HepG2 (cell line): ENCODE results near the gene EPHA2. TPM values are rescaled to one million over a fixed set of nuclear protein-coding genes. Genes with fewer than 3 reads are reported as not detected.

ENCODE experiments used
- AKAP8 ChIP-seq: sonication (generic); formaldehyde crosslinking; IDR thresholded peaks from 2 replicates; pipeline ENCODE4 v1.5.1; 2020; ENCODE audit warnings: mild to moderate bottlenecking, missing genetic modification reagents
- EEA1 ChIP-seq: sonication (generic); formaldehyde crosslinking; IDR thresholded peaks from 2 replicates; pipeline ENCODE4 v1.5.1; 2020; ENCODE audit warnings: mild to moderate bottlenecking, missing genetic modification reagents, borderline replicate concordance
- FOSL1 ChIP-seq: sonication (generic); formaldehyde crosslinking; IDR thresholded peaks from 2 replicates; pipeline ENCODE4 v1.9.0; 2021; ENCODE audit warnings: missing genetic modification reagents, borderline replicate concordance
- HINFP ChIP-seq: sonication (generic); formaldehyde crosslinking; IDR thresholded peaks from 2 replicates; pipeline ENCODE4 v1.4.0; 2020; ENCODE audit warnings: low read depth, mild to moderate bottlenecking, missing genetic modification reagents
- KDM5B ChIP-seq: sonication (generic); formaldehyde crosslinking; IDR thresholded peaks from 2 replicates; pipeline ENCODE4 v1.4.0; 2020; ENCODE audit warnings: missing genetic modification reagents, mild to moderate bottlenecking, borderline replicate concordance
- MBD4 ChIP-seq: IDR thresholded peaks from 2 replicates; pipeline ENCODE4 v1.6.1; 2012; ENCODE audit warnings: low read length, inconsistent platforms, borderline replicate concordance
- MBNL3 ChIP-seq: fragments of 250-450 bp; sonication (Bioruptor Pico); conservative IDR thresholded peaks from 2 replicates; pipeline ENCODE4 v1.8.0; 2022; ENCODE audit warnings: mild to moderate bottlenecking, inconsistent platforms
- PRDM10 ChIP-seq: sonication (generic); formaldehyde crosslinking; IDR thresholded peaks from 2 replicates; pipeline ENCODE4 v1.4.0; 2020; ENCODE audit warnings: low read depth, missing genetic modification reagents
- SNAI1 ChIP-seq: sonication (generic); formaldehyde crosslinking; IDR thresholded peaks from 2 replicates; pipeline ENCODE4 v1.5.0; 2020; ENCODE audit warnings: mild to moderate bottlenecking, missing genetic modification reagents, borderline replicate concordance
- SOX6 ChIP-seq, 2 experiments: fragments of 450-650 bp in 1 of 2; sonication (generic) in 1 of 2; formaldehyde crosslinking in 1 of 2; IDR thresholded peaks; 2 replicates each; pipeline versions ENCODE4 v1.4.0 to v1.6.1; 2017 to 2020; ENCODE audit warnings: antibody characterized with exemption in 1 of 2, mild to moderate bottlenecking in 1 of 2, missing genetic modification reagents in 1 of 2
- THAP11 ChIP-seq: IDR thresholded peaks from 2 replicates; pipeline ENCODE4 v1.6.1; 2016; ENCODE audit warnings: missing biosample characterization, missing genetic modification reagents
- WIZ ChIP-seq: sonication (generic); formaldehyde crosslinking; IDR thresholded peaks from 2 replicates; pipeline ENCODE4 v1.5.1; 2020; ENCODE audit warnings: mild to moderate bottlenecking, missing genetic modification reagents
- YY1 ChIP-seq: IDR thresholded peaks from 2 replicates; pipeline ENCODE4 v1.6.1; 2011; ENCODE audit warnings: low read length, low read depth, moderate library complexity, mild to moderate bottlenecking; ENCODE audit not compliant: insufficient read depth, insufficient replicate concordance
- ZBTB2 ChIP-seq: sonication (generic); formaldehyde crosslinking; IDR thresholded peaks from 2 replicates; pipeline ENCODE4 v1.8.0; 2022; ENCODE audit warnings: low read depth, missing genetic modification reagents
- ZBTB20 ChIP-seq: sonication (generic); formaldehyde crosslinking; IDR thresholded peaks from 2 replicates; pipeline ENCODE4 v1.8.1; 2023; ENCODE audit warnings: missing genetic modification reagents, low read depth, mild to moderate bottlenecking, borderline replicate concordance
- ZKSCAN1 ChIP-seq: fragments of 150-350 bp; IDR thresholded peaks from 2 replicates; pipeline ENCODE4 v1.6.1; 2014; ENCODE audit warnings: low read length
- ZNF33B ChIP-seq: sonication (generic); formaldehyde crosslinking; IDR thresholded peaks from 2 replicates; pipeline ENCODE4 v1.5.1; 2020; ENCODE audit warnings: mild to moderate bottlenecking, missing genetic modification reagents
- ZNF558 ChIP-seq: sonication (generic); formaldehyde crosslinking; IDR thresholded peaks from 2 replicates; pipeline ENCODE4 v1.9.0; 2022; ENCODE audit warnings: mild to moderate bottlenecking, missing genetic modification reagents, borderline replicate concordance
- ZNF629 ChIP-seq: sonication (generic); formaldehyde crosslinking; conservative IDR thresholded peaks from 2 replicates; pipeline ENCODE4 v1.5.0; 2020; ENCODE audit warnings: missing genetic modification reagents
- ZNF691 ChIP-seq: sonication (generic); formaldehyde crosslinking; IDR thresholded peaks from 2 replicates; pipeline ENCODE4 v1.4.0; 2020; ENCODE audit warnings: missing genetic modification reagents, low read depth, mild to moderate bottlenecking, borderline replicate concordance
- ZNF713 ChIP-seq: sonication (generic); formaldehyde crosslinking; IDR thresholded peaks from 2 replicates; pipeline ENCODE4 v1.4.0; 2020; ENCODE audit warnings: mild to moderate bottlenecking, missing genetic modification reagents
- polyA plus RNA-seq, 8 experiments: library from polyadenylated mRNA; depleted of rRNA in 3 of 8; stranded (reverse) in 7 of 8; unstranded in 1 of 8; fragments of >200 nt; fragmentation: Illumina TruSeq in 4 of 8; extraction: Trizol in 4 of 8; gene quantifications; 2 replicates each; pipeline versions ENCODE4 v1.2.1 to v1.2.3, GENCODE V29; 2011 to 2016; ENCODE audit warnings: low read depth in 4 of 8, missing spikeins in 1 of 8, mixed read lengths in 1 of 8; ENCODE audit not compliant: insufficient read depth in 1 of 8
- total RNA-seq, 5 experiments: library from RNA; depleted of rRNA; stranded (reverse); fragments of >200 nt; fragmentation: Illumina TruSeq; extraction: Trizol; gene quantifications; 2 replicates each; pipeline ENCODE4 v1.2.3, GENCODE V29; 2016; ENCODE audit warnings: low read depth in 1 of 5

EPHA2 gene
- total and polyA plus RNA-seq, 2 of the 13 experiments (the other 11 are each of a cell fraction or from before 2014, with no cell fraction given) = 33.6 to 53.6 TPM

- TF ChIP-seq ZBTB20 = no peak
- peak; percentile 69; the same call in 1 of the 2 replicates for TF ChIP-seq FOSL1
- TF ChIP-seq ZNF713 = no peak
- no peak for TF ChIP-seq KDM5B
- TF ChIP-seq WIZ = no peak
- no peak for TF ChIP-seq YY1
- TF ChIP-seq PRDM10 (CRISPR knock-in tag) = no peak
- no peak for TF ChIP-seq ZKSCAN1
- TF ChIP-seq SNAI1 (CRISPR knock-in tag) = no peak
- TF ChIP-seq ZBTB2 = no peak
- no peak for TF ChIP-seq SOX6 (IDR thresholded peaks at IDR 0.05)
- peak; percentile 74; the same call in 1 of the 2 replicates for TF ChIP-seq SOX6 (CRISPR knock-in tag; IDR thresholded peaks at IDR 0.05)
- TF ChIP-seq MBNL3 = no peak
- 0 out of 2 replicates have a peak, but pooled peaks have one; percentile 47 for TF ChIP-seq THAP11 (CRISPR knock-in tag)
- TF ChIP-seq ZNF33B = no peak
- no peak for TF ChIP-seq AKAP8 (CRISPR knock-in tag)
- no peak for TF ChIP-seq EEA1 (CRISPR knock-in tag)
- no peak for TF ChIP-seq MBD4
- TF ChIP-seq HINFP = no peak
- TF ChIP-seq ZNF691 = 0 out of 2 replicates have a peak, but pooled peaks have one; percentile 27
- peak; percentile 95 for TF ChIP-seq ZNF629
- no peak for TF ChIP-seq ZNF558 (CRISPR knock-in tag)
Observed at GRCh38 chr1:16164213-16165072, 8.6 kb upstream of the EPHA2 start (continued).
